Measurements from ENCODE around the gene EFHD2. TPM values are rescaled to one million over a fixed set of nuclear protein-coding genes. Genes with fewer than 3 reads are reported as not detected.

EFHD2 gene
- total and polyA plus RNA-seq, 2 of the 8 experiments (the other 6 are each of a cell fraction or from before 2014, with no cell fraction given): 24.4 to 25.1 TPM

GRCh38 chr1:15469361-15469760, 59.7 kb downstream of the EFHD2 start:
- H4K8ac ChIP-seq (ENCODE audit: extremely low read depth, insufficient read depth, low read length): no peak overlapping the region
- DNase-seq (ENCODE audit: low read depth in 1 of 2, low spot score in 2 of 2) (no peak), FAIRE-seq (no peak)
- no peak overlapping the region for H4K5ac ChIP-seq (ENCODE audit: insufficient read length, low read depth, low read length)
- H3K9me3 ChIP-seq (ENCODE audit: insufficient read depth in 2 of 2, low read depth in 1 of 2, low read length in 1 of 2): no peaks in the 10 kb centered on the region
- H2BK20ac ChIP-seq (ENCODE audit: low read length): no peak overlapping the region
- H2BK120ac ChIP-seq (replicated peaks; ENCODE audit: low read depth, low read length): no peak overlapping the region
- POLR2A ChIA-PET (ENCODE audit: partially characterized antibody): no interaction called here
- no peaks in the 10 kb centered on the region for H3K36me3 ChIP-seq (ENCODE audit: control insufficient read depth in 2 of 4, insufficient read depth in 4 of 4, low read length in 3 of 4)
- H2BK12ac ChIP-seq (ENCODE audit: low read depth, low read length): no peak overlapping the region
- H2BK5ac ChIP-seq (ENCODE audit: low read depth, low read length): no peak overlapping the region
- H3K18ac ChIP-seq (ENCODE audit: extremely low read depth, low read length): no peak overlapping the region
- H3K14ac ChIP-seq (ENCODE audit: insufficient read length): no peak overlapping the region
- no peak overlapping the region for H3K56ac ChIP-seq (replicated peaks; ENCODE audit: insufficient read length, low read depth, low read length)
- H3K27me3 ChIP-seq (replicated peaks in 1 of 4; ENCODE audit: control insufficient read depth in 3 of 4, extremely low read depth in 1 of 4, insufficient read depth in 3 of 4, low read length in 3 of 4): no peaks in the 10 kb centered on the region
- H3K4me2 ChIP-seq (ENCODE audit: insufficient read depth in 1 of 2, low read depth in 2 of 2, low read length in 2 of 2): no peak overlapping the region
- H2BK15ac ChIP-seq (ENCODE audit: low read length): no peak overlapping the region
- no peak overlapping the region for H2AK5ac ChIP-seq (ENCODE audit: low read depth, low read length)
- no peak overlapping the region for H3K27ac ChIP-seq (ENCODE audit: low read depth, low read length)
- H3K79me2 ChIP-seq (ENCODE audit: control insufficient read depth in 1 of 2, insufficient read depth in 2 of 2, low read length in 2 of 2): no peaks in the 10 kb centered on the region
- H3K79me1 ChIP-seq (ENCODE audit: low read depth, low read length): no peaks in the 10 kb centered on the region
- CTCF ChIA-PET (ENCODE audit: partially characterized antibody): interaction anchor here (0.6 kb wide), 1 partner anchor 1499 kb away, joined by 3 read pairs; no protein-coding TSS in a partner anchor
- H2AFZ ChIP-seq (ENCODE audit: low read length): no peak overlapping the region
- H3K23me2 ChIP-seq (ENCODE audit: low read depth, low read length): no peaks in the 10 kb centered on the region
- WGBS, 2 experiments (ENCODE audit: extremely low coverage in 1 of 2, insufficient coverage in 1 of 2, insufficient read length in 1 of 2, insufficient replicate concordance in 2 of 2, low coverage in 1 of 2, low lambda C conversion rate in 2 of 2, missing lambda C conversion rate in 1 of 2): 79% methylated on average over 3 of the region's 3 CpGs; no CpG with 5 or more reads in 1 of the 2 experiments
- no peaks in the 10 kb centered on the region for H3K4me1 ChIP-seq (replicated peaks in 1 of 4; ENCODE audit: control insufficient read depth in 3 of 4, insufficient read depth in 4 of 4, low read length in 3 of 4)
- no peak overlapping the region for H3K4ac ChIP-seq (replicated peaks; ENCODE audit: insufficient read length, low read depth, low read length)
- H3K23ac ChIP-seq (ENCODE audit: insufficient read length): no peak overlapping the region
- H4K91ac ChIP-seq (replicated peaks; ENCODE audit: insufficient read length, low read length): no peak overlapping the region
- H3K4me3 ChIP-seq (ENCODE audit: extremely low read depth in 1 of 4, insufficient read depth in 2 of 4, low read depth in 3 of 4, low read length in 4 of 4): no peak overlapping the region
- H3K9ac ChIP-seq (replicated peaks in 1 of 4; ENCODE audit: extremely low read depth in 1 of 4, low read depth in 3 of 4, low read length in 3 of 4): no peak overlapping the region
- H4K20me1 ChIP-seq (replicated peaks in 1 of 2; ENCODE audit: control insufficient read depth in 1 of 2, insufficient read depth in 2 of 2, low read length in 2 of 2): peaks cover 0 to 2% of the 10 kb centered on the region in 2 experiments
- TF ChIP-seq TAF7 (optimal IDR thresholded peaks at IDR 0.05; ENCODE audit: borderline replicate concordance, low read depth, low read length) (no peak), YY1 (IDR thresholded peaks at IDR 0.05; ENCODE audit: low read depth, low read length) (no peak)

Measured in H1 (cell line).